WTC11 (cell line): ENCODE data around the gene NADK2.

Experiments
- ATF2 ChIP-seq: sonication (generic); formaldehyde crosslinking; IDR thresholded peaks from 2 replicates; pipeline ENCODE4 v1.8.1; 2022; ENCODE audit warnings: low read depth, missing genetic modification reagents, borderline replicate concordance
- ATF3 ChIP-seq: sonication (generic); formaldehyde crosslinking; conservative IDR thresholded peaks from 2 replicates; pipeline ENCODE4 v1.8.1; 2022; ENCODE audit warnings: mild to moderate bottlenecking, missing genetic modification reagents
- IRF2 ChIP-seq: sonication (generic); formaldehyde crosslinking; IDR thresholded peaks from 2 replicates; pipeline ENCODE4 v1.8.0; 2022; ENCODE audit warnings: low read depth, missing genetic modification reagents, borderline replicate concordance
- JUN ChIP-seq: sonication (generic); formaldehyde crosslinking; IDR thresholded peaks from 2 replicates; pipeline ENCODE4 v1.8.0; 2023; ENCODE audit warnings: mild to moderate bottlenecking, missing genetic modification reagents
- NR3C1 ChIP-seq: sonication (generic); formaldehyde crosslinking; conservative IDR thresholded peaks from 2 replicates; pipeline ENCODE4 v1.8.1; 2023; ENCODE audit warnings: low read depth, mild to moderate bottlenecking, missing genetic modification reagents
- PRRX2 ChIP-seq: fragments of 250-450 bp; sonication (Bioruptor Pico); IDR thresholded peaks from 2 replicates; pipeline ENCODE4 v1.8.0; 2021; ENCODE audit warnings: mild to moderate bottlenecking
- SP1 ChIP-seq: sonication (generic); formaldehyde crosslinking; conservative IDR thresholded peaks from 2 replicates; pipeline ENCODE4 v1.8.1; 2022; ENCODE audit warnings: missing genetic modification reagents
- TEAD4 ChIP-seq: sonication (generic); formaldehyde crosslinking; IDR thresholded peaks from 2 replicates; pipeline ENCODE4 v1.8.0; 2022; ENCODE audit warnings: mild to moderate bottlenecking, missing genetic modification reagents
- ZNF423 ChIP-seq: fragments of 250-450 bp; sonication (Bioruptor Pico); IDR thresholded peaks from 2 replicates; pipeline ENCODE4 v2.1.2; 2022; ENCODE audit warnings: mild to moderate bottlenecking, moderate library complexity
- TF ChIP-seq, protein P1 (sequence below): fragments of 200-600 bp; IDR thresholded peaks from 2 replicates; pipeline ENCODE4 v1.8.0; 2022; ENCODE audit warnings: antibody characterized with exemption
- TF ChIP-seq, protein P2 (sequence below): sonication (generic); formaldehyde crosslinking; IDR thresholded peaks from 2 replicates; pipeline ENCODE4 v1.8.1; 2023; ENCODE audit warnings: mild to moderate bottlenecking, missing genetic modification reagents, borderline replicate concordance
- TF ChIP-seq, protein P3 (sequence below): sonication (generic); formaldehyde crosslinking; IDR thresholded peaks from 2 replicates; pipeline ENCODE4 v1.8.1; 2023; ENCODE audit warnings: mild to moderate bottlenecking, moderate library complexity, missing genetic modification reagents

GRCh38 chr5:36270175-36270574, 28.4 kb upstream of the NADK2 start:
- TF ChIP-seq, protein P1, sequence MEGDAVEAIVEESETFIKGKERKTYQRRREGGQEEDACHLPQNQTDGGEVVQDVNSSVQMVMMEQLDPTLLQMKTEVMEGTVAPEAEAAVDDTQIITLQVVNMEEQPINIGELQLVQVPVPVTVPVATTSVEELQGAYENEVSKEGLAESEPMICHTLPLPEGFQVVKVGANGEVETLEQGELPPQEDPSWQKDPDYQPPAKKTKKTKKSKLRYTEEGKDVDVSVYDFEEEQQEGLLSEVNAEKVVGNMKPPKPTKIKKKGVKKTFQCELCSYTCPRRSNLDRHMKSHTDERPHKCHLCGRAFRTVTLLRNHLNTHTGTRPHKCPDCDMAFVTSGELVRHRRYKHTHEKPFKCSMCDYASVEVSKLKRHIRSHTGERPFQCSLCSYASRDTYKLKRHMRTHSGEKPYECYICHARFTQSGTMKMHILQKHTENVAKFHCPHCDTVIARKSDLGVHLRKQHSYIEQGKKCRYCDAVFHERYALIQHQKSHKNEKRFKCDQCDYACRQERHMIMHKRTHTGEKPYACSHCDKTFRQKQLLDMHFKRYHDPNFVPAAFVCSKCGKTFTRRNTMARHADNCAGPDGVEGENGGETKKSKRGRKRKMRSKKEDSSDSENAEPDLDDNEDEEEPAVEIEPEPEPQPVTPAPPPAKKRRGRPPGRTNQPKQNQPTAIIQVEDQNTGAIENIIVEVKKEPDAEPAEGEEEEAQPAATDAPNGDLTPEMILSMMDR, result no peak
- TF ChIP-seq SP1 (CRISPR knock-in tag), result no peak
- TF ChIP-seq, protein P2, sequence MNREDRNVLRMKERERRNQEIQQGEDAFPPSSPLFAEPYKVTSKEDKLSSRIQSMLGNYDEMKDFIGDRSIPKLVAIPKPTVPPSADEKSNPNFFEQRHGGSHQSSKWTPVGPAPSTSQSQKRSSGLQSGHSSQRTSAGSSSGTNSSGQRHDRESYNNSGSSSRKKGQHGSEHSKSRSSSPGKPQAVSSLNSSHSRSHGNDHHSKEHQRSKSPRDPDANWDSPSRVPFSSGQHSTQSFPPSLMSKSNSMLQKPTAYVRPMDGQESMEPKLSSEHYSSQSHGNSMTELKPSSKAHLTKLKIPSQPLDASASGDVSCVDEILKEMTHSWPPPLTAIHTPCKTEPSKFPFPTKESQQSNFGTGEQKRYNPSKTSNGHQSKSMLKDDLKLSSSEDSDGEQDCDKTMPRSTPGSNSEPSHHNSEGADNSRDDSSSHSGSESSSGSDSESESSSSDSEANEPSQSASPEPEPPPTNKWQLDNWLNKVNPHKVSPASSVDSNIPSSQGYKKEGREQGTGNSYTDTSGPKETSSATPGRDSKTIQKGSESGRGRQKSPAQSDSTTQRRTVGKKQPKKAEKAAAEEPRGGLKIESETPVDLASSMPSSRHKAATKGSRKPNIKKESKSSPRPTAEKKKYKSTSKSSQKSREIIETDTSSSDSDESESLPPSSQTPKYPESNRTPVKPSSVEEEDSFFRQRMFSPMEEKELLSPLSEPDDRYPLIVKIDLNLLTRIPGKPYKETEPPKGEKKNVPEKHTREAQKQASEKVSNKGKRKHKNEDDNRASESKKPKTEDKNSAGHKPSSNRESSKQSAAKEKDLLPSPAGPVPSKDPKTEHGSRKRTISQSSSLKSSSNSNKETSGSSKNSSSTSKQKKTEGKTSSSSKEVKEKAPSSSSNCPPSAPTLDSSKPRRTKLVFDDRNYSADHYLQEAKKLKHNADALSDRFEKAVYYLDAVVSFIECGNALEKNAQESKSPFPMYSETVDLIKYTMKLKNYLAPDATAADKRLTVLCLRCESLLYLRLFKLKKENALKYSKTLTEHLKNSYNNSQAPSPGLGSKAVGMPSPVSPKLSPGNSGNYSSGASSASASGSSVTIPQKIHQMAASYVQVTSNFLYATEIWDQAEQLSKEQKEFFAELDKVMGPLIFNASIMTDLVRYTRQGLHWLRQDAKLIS (CRISPR knock-in tag), result no peak
- no peak for TF ChIP-seq NR3C1 (CRISPR knock-in tag)
- TF ChIP-seq PRRX2 (CRISPR knock-in tag), result no peak
- TF ChIP-seq IRF2 (CRISPR knock-in tag), result no peak
- TF ChIP-seq JUN (CRISPR knock-in tag), result no peak
- no peak for TF ChIP-seq ATF2 (CRISPR knock-in tag)
- TF ChIP-seq, protein P3, sequence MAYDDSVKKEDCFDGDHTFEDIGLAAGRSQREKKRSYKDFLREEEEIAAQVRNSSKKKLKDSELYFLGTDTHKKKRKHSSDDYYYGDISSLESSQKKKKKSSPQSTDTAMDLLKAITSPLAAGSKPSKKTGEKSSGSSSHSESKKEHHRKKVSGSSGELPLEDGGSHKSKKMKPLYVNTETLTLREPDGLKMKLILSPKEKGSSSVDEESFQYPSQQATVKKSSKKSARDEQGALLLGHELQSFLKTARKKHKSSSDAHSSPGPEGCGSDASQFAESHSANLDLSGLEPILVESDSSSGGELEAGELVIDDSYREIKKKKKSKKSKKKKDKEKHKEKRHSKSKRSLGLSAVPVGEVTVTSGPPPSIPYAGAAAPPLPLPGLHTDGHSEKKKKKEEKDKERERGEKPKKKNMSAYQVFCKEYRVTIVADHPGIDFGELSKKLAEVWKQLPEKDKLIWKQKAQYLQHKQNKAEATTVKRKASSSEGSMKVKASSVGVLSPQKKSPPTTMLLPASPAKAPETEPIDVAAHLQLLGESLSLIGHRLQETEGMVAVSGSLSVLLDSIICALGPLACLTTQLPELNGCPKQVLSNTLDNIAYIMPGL (CRISPR knock-in tag), result no peak
- TF ChIP-seq TEAD4 (CRISPR knock-in tag), result no peak
- no peak for TF ChIP-seq ZNF423
- no peak for TF ChIP-seq ATF3
